Esophagus muscularis mucosa (tissue), 3 donors: Measurements from ENCODE around the gene DPY19L3.
"Not testable (repeated sequence)": the region's sequence is repeated elsewhere in the genome, so short reads cannot be mapped to it uniquely, and the experiment has no call there.

Experiments
- POLR2A ChIP-seq: fragments of 450-650 bp; IDR thresholded peaks from one replicate; pipeline ENCODE4 v1.6.1; 2017; ENCODE audit warnings: antibody characterized with exemption, moderate library complexity, mild to moderate bottlenecking, low read depth
- TF ChIP-seq, protein P1 (sequence below), 3 experiments: fragments of 200-600 bp in 2 of 3; fragments of 450-650 bp in 1 of 3; sonication (generic) in 2 of 3; IDR thresholded peaks; one replicate each; pipeline ENCODE4 v1.5.1; 2017 to 2019; ENCODE audit warnings: antibody characterized with exemption in 3 of 3, mild to moderate bottlenecking in 2 of 3, moderate library complexity in 1 of 3

DNA sequence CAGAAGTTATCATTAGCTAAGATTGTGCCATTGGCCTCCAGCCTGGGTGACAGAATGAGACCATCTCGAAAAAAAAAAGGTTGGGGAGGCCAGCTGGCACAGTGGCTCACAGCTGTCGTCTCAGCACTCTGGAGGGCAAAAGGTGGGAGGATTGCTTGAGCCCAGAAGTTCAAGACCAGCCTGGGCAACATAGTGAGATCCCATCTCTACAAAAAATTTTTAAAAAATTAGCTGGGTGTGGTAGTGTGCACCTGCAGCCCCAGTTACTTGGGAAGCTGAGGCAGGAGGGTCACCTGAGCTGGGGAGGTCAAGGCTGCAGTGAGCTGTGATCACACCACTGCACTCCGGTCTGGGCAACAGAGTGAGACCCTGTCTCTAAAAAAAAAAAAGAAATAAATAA lies 18.4 kb downstream of the DPY19L3 start:
- TF ChIP-seq, protein P1, sequence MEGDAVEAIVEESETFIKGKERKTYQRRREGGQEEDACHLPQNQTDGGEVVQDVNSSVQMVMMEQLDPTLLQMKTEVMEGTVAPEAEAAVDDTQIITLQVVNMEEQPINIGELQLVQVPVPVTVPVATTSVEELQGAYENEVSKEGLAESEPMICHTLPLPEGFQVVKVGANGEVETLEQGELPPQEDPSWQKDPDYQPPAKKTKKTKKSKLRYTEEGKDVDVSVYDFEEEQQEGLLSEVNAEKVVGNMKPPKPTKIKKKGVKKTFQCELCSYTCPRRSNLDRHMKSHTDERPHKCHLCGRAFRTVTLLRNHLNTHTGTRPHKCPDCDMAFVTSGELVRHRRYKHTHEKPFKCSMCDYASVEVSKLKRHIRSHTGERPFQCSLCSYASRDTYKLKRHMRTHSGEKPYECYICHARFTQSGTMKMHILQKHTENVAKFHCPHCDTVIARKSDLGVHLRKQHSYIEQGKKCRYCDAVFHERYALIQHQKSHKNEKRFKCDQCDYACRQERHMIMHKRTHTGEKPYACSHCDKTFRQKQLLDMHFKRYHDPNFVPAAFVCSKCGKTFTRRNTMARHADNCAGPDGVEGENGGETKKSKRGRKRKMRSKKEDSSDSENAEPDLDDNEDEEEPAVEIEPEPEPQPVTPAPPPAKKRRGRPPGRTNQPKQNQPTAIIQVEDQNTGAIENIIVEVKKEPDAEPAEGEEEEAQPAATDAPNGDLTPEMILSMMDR (IDR thresholded peaks at IDR 0.05): not testable (repeated sequence)
- TF ChIP-seq POLR2A: not testable (repeated sequence)
